K562 (cell line): ENCODE results near the gene CCNDBP1. TPM values are rescaled to one million over a fixed set of nuclear protein-coding genes. Genes with fewer than 3 reads are reported as not detected.

ENCODE experiments used
- ARHGAP35 ChIP-seq: fragments of 450-650 bp; IDR thresholded peaks from 2 replicates; pipeline ENCODE4 v1.6.1; 2018; ENCODE audit not compliant: partially characterized antibody
- BHLHE40 ChIP-seq: IDR thresholded peaks from 2 replicates; pipeline ENCODE4 v1.6.1; 2011; ENCODE audit warnings: low read length, improper control_type of control experiment
- CEBPZ ChIP-seq: fragments of 150-350 bp; IDR thresholded peaks from 2 replicates; pipeline ENCODE4 v1.6.1; 2014; ENCODE audit warnings: low read depth, mild to moderate bottlenecking, low read length, borderline replicate concordance
- EP400 ChIP-seq: fragments of 450-650 bp; IDR thresholded peaks from 2 replicates; pipeline ENCODE4 v1.6.1; 2017; ENCODE audit warnings: antibody characterized with exemption, mild to moderate bottlenecking, moderate library complexity
- GATA2 ChIP-seq: sonication (generic); formaldehyde crosslinking; IDR thresholded peaks from 2 replicates; pipeline ENCODE4 v1.4.0; 2020; ENCODE audit warnings: mild to moderate bottlenecking, missing genetic modification reagents
- GTF2A2 ChIP-seq: IDR thresholded peaks from 2 replicates; pipeline ENCODE4 v1.6.1; 2016; ENCODE audit warnings: mild to moderate bottlenecking, missing genetic modification characterization, missing compliant biosample characterization
- MAX ChIP-seq: sonication (generic); formaldehyde crosslinking; IDR thresholded peaks from 2 replicates; pipeline ENCODE4 v1.9.0; 2022; ENCODE audit warnings: mild to moderate bottlenecking, missing genetic modification reagents
- NCOR1 ChIP-seq: fragments of 450-650 bp; IDR thresholded peaks from 2 replicates; pipeline ENCODE4 v1.6.1; 2016; ENCODE audit warnings: mild to moderate bottlenecking, moderate library complexity
- NR1H2 ChIP-seq: sonication (generic); formaldehyde crosslinking; IDR thresholded peaks from 2 replicates; pipeline ENCODE4 v1.4.0; 2020; ENCODE audit warnings: mild to moderate bottlenecking, missing genetic modification reagents
- PBX2 ChIP-seq, 2 experiments: IDR thresholded peaks in 1 of 2; conservative IDR thresholded peaks in 1 of 2; 2 replicates each; pipeline ENCODE4 v1.6.1; 2016; ENCODE audit warnings: low read depth in 2 of 2, mild to moderate bottlenecking in 1 of 2, missing compliant biosample characterization in 1 of 2, missing genetic modification characterization in 1 of 2, moderate library complexity in 1 of 2
- POLR2B ChIP-seq: fragments of 450-650 bp; IDR thresholded peaks from 2 replicates; pipeline ENCODE4 v1.6.1; 2018; ENCODE audit warnings: low read depth; ENCODE audit not compliant: partially characterized antibody
- PURB ChIP-seq: sonication (generic); formaldehyde crosslinking; IDR thresholded peaks from 2 replicates; pipeline ENCODE4 v1.9.0; 2021; ENCODE audit warnings: low read depth, mild to moderate bottlenecking, missing genetic modification reagents
- RBM39 ChIP-seq: fragments of 200-400 bp; formaldehyde crosslinking; optimal IDR thresholded peaks from 2 replicates; pipeline ENCODE3; 2018; ENCODE audit warnings: low read depth, low read length
- SRSF9 ChIP-seq: fragments of 200-400 bp; formaldehyde crosslinking; IDR thresholded peaks from 2 replicates; pipeline ENCODE4 v1.6.1; 2017; ENCODE audit warnings: low read depth, low read length, borderline replicate concordance
- TBL1XR1 ChIP-seq, 2 experiments: IDR thresholded peaks; 2 replicates each; pipeline ENCODE4 v1.6.1; 2012; ENCODE audit warnings: improper control_type of control experiment in 2 of 2, low read length in 2 of 2, mild to moderate bottlenecking in 1 of 2
- TCF15 ChIP-seq: fragments of 250-450 bp; sonication (Bioruptor Pico); IDR thresholded peaks from 2 replicates; pipeline ENCODE4 v1.8.0; 2022; ENCODE audit warnings: moderate library complexity, mild to moderate bottlenecking, inconsistent platforms
- ZNF224 ChIP-seq: sonication (generic); formaldehyde crosslinking; IDR thresholded peaks from 2 replicates; pipeline ENCODE4 v1.8.0; 2022; ENCODE audit warnings: mild to moderate bottlenecking, missing genetic modification reagents
- ZNF395 ChIP-seq: fragments of 200-800 bp; sonication (Bioruptor generic); IDR thresholded peaks from 2 replicates; pipeline ENCODE4 v1.6.1; 2017; ENCODE audit warnings: missing genetic modification characterization, missing compliant biosample characterization
- ZNF644 ChIP-seq: fragments of 200-800 bp; sonication (Bioruptor generic); IDR thresholded peaks from 2 replicates; pipeline ENCODE4 v1.6.1; 2016; ENCODE audit warnings: low read depth, missing genetic modification characterization, missing compliant biosample characterization
- ZNF696 ChIP-seq: fragments of 250-450 bp; sonication (Bioruptor Pico); conservative IDR thresholded peaks from 2 replicates; pipeline ENCODE4 v1.4.0; 2020; ENCODE audit warnings: mild to moderate bottlenecking, moderate library complexity
- ZNF780A ChIP-seq: fragments of 250-450 bp; sonication (Bioruptor Pico); IDR thresholded peaks from 2 replicates; pipeline ENCODE4 v1.5.0; 2021; ENCODE audit warnings: mild to moderate bottlenecking
- polyA plus RNA-seq, 8 experiments: library from polyadenylated mRNA; depleted of rRNA in 4 of 8; stranded (reverse) in 5 of 8; unstranded in 3 of 8; fragments of >200 nt; fragmentation: Nextera tagmentation in 2 of 8; fragmentation: Illumina TruSeq in 1 of 8; extraction: Ambion mirVana in 2 of 8; extraction: Trizol in 1 of 8; gene quantifications; 2 replicates each; pipeline versions ENCODE4 v1.2.1 to v1.2.3, GENCODE V29; 2011 to 2014; ENCODE audit warnings: inconsistent platforms in 1 of 8, missing spikeins in 1 of 8
- total RNA-seq, 7 experiments: library from RNA; depleted of rRNA in 6 of 7; stranded (reverse); fragments of >200 nt in 6 of 7; fragmentation: Illumina TruSeq in 2 of 7; extraction: Trizol in 2 of 7; gene quantifications; 2 replicates each; pipeline versions ENCODE4 v1.2.1 to v1.2.3, GENCODE V29; 2011 to 2021; ENCODE audit warnings: low replicate concordance in 1 of 7

The CCNDBP1 gene
- total and polyA plus RNA-seq, 9 of the 15 experiments (the other 6 are each of a cell fraction or from before 2014, with no cell fraction given) = 37.0 to 111 (median 55.5) TPM

- peak in 1 of 2 experiments; percentile 67; a peak in 1 of 4 replicates for TF ChIP-seq TBL1XR1 (IDR thresholded peaks at IDR 0.05; ENCODE audit: low read length in 2 of 2)
- TF ChIP-seq PBX2 (CRISPR knock-in tag; IDR thresholded peaks at IDR 0.05; ENCODE audit: low read depth) = no peak
- TF ChIP-seq PBX2 (tag; conservative IDR thresholded peaks at IDR 0.05; ENCODE audit: low read depth) = no peak
- peak; percentile 98 for TF ChIP-seq BHLHE40
- peak; percentile 89 for TF ChIP-seq NCOR1
- TF ChIP-seq ZNF644 (tag) = peak; percentile 75; the same call in 1 of the 2 replicates
- TF ChIP-seq ZNF780A (CRISPR knock-in tag) = no peak
- no peak for TF ChIP-seq ZNF224 (CRISPR knock-in tag)
- TF ChIP-seq ZNF395 = peak; percentile 82
- TF ChIP-seq GATA2 (CRISPR knock-in tag) = peak; percentile 93
- no peak for TF ChIP-seq TCF15 (CRISPR knock-in tag)
- TF ChIP-seq EP400 = 0 out of 2 replicates have a peak, but pooled peaks have one; percentile 35
- TF ChIP-seq RBM39 = peak; percentile 21
- 0 out of 2 replicates have a peak, but pooled peaks have one; percentile 15 for TF ChIP-seq MAX (CRISPR knock-in tag)
- TF ChIP-seq ZNF696 (CRISPR knock-in tag) = no peak
- TF ChIP-seq SRSF9 = no peak
- no peak for TF ChIP-seq GTF2A2 (tag)
- no peak for TF ChIP-seq POLR2B
- no peak for TF ChIP-seq NR1H2
- TF ChIP-seq CEBPZ = no peak
- TF ChIP-seq PURB (CRISPR knock-in tag) = no peak
- no peak for TF ChIP-seq ARHGAP35
These were observed 35.8 kb downstream of the CCNDBP1 start, which contains the start of gene EPB42 (continued) for GRCh38 chr15:43220991-43221403.
